Hepatocyte (in vitro differentiated cells): ENCODE measurements around the gene PIGN. TPM values are rescaled to one million over a fixed set of nuclear protein-coding genes. Genes with fewer than 3 reads are reported as not detected.

ENCODE experiments used
- DNase-seq: peaks from one replicate; pipeline ENCODE4 v3.0.0-alpha.2; 2016; ENCODE audit warnings: low spot score
- H2AFZ ChIP-seq: fragments of 200-600 bp; sonication (generic); 2 replicates; pipeline ENCODE4 v1.6.0; 2016; ENCODE audit warnings: antibody characterized with exemption, mild to moderate bottlenecking
- H3K27ac ChIP-seq: fragments of 200-600 bp; sonication (generic); 2 replicates; pipeline ENCODE4 v1.5.1; 2016; ENCODE audit warnings: mild to moderate bottlenecking
- H3K27me3 ChIP-seq: fragments of 200-600 bp; sonication (generic); 2 replicates; pipeline ENCODE4 v1.6.1; 2016
- H3K36me3 ChIP-seq: fragments of 200-600 bp; sonication (generic); replicated peaks from 2 replicates; pipeline ENCODE4 v1.5.1; 2016; ENCODE audit warnings: low read depth; ENCODE audit not compliant: insufficient read depth
- H3K4me1 ChIP-seq: fragments of 200-600 bp; sonication (generic); 2 replicates; pipeline ENCODE4 v1.5.1; 2016; ENCODE audit warnings: mild to moderate bottlenecking, moderate library complexity; ENCODE audit not compliant: insufficient read depth
- H3K4me2 ChIP-seq: fragments of 200-600 bp; sonication (generic); 2 replicates; pipeline ENCODE4 v1.6.0; 2016
- H3K4me3 ChIP-seq: fragments of 200-600 bp; sonication (generic); 2 replicates; pipeline ENCODE4 v1.5.1; 2016; ENCODE audit warnings: mild to moderate bottlenecking
- H3K79me2 ChIP-seq: fragments of 200-600 bp; sonication (generic); 2 replicates; pipeline ENCODE4 v1.6.0; 2017; ENCODE audit warnings: mild to moderate bottlenecking
- H3K9me2 ChIP-seq: fragments of 200-600 bp; sonication (generic); replicated peaks from 2 replicates; pipeline ENCODE4 v1.6.0; 2017; ENCODE audit warnings: mild to moderate bottlenecking; ENCODE audit not compliant: insufficient read depth
- H3K9me3 ChIP-seq: fragments of 200-600 bp; sonication (generic); 2 replicates; pipeline ENCODE4 v1.5.1; 2016; ENCODE audit warnings: low read depth, mild to moderate bottlenecking
- H4K20me1 ChIP-seq: fragments of 200-600 bp; sonication (generic); 2 replicates; pipeline ENCODE4 v1.6.0; 2016; ENCODE audit warnings: mild to moderate bottlenecking; ENCODE audit not compliant: insufficient read depth, poor library complexity, severe bottlenecking
- EZH2 ChIP-seq: fragments of 200-600 bp; sonication (generic); IDR thresholded peaks from 2 replicates; pipeline ENCODE4 v1.6.1; 2016; ENCODE audit warnings: antibody characterized with exemption, mild to moderate bottlenecking, borderline replicate concordance
- EZH2phosphoT487 ChIP-seq: fragments of 200-600 bp; sonication (generic); IDR thresholded peaks from one replicate; pipeline ENCODE4 v1.6.1; 2018; ENCODE audit warnings: antibody characterized with exemption, mild to moderate bottlenecking, low read depth, moderate library complexity; ENCODE audit not compliant: unreplicated experiment, severe bottlenecking
- WGBS: methylation state at CpG from one replicate; pipeline ENCODE4 v1.1.6; 2016; ENCODE audit warnings: low lambda C conversion rate; ENCODE audit errors: missing lambda C conversion rate; 5-methylcytosine and 5-hydroxymethylcytosine counted together
- polyA plus RNA-seq: library from polyadenylated mRNA; unstranded; fragments of >200 nt; fragmentation: Nextera tagmentation; extraction: Ambion mirVana; gene quantifications from 2 replicates; pipeline ENCODE4 v1.2.1, GENCODE V29; 2016
- total RNA-seq: library from RNA; depleted of rRNA; stranded (reverse); fragments of >200 nt; gene quantifications from 2 replicates; pipeline ENCODE4 v1.2.3, GENCODE V29; 2014
- TF ChIP-seq, protein P1 (sequence below): fragments of 200-600 bp; sonication (generic); IDR thresholded peaks from 2 replicates; pipeline ENCODE4 v1.5.1; 2016; ENCODE audit warnings: antibody characterized with exemption, mild to moderate bottlenecking; ENCODE audit not compliant: poor library complexity

Gene PIGN
- total and polyA plus RNA-seq, 2 experiments from 2014 or later: 18.9 to 42.9 TPM

DNA sequence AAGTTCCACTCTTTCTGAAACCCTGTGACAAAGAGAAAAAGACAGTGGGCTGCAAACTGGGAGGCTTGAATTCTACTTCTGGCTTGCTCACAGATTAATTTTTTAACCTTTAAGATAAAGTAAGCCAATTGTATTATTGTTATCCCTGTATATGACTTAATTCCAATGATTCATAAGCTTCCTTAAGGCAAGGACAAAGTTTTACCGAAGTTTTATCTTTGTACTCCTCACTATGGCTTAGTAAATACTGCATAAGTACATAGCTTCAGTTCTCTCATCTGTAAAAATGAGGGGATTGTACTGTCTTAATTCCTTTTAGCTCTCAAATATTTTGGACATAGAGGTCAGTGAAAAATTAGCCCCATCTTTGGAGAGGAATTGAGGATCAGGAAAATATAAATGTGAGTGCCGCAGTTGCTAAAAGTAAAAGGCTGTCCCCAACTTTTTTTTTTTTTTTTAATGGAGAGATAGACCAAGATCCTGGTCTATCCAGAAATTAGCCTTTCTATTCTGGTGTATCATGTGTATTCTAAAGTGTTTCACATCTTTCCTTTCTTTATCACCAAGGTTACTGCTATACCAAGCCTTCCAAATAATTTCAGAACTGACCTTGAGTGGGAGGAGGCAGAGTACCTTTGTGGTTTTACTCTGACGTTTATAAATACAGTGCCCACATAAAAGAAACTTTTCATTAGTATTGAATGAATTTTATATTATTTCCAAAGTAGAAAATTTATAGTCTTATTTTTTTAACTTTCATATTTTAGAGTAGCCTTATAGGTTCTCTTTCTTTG is 13.5 kb upstream of the PIGN start:
- peaks cover 92% of the 10 kb centered on the region for H3K79me2 ChIP-seq
- H3K27me3 ChIP-seq: no peaks in the 10 kb centered on the region
- no peaks in the 10 kb centered on the region for H3K36me3 ChIP-seq
- H3K4me3 ChIP-seq: no peak overlapping the region
- peaks cover 16% of the 10 kb centered on the region for H4K20me1 ChIP-seq
- H3K4me1 ChIP-seq: peaks cover 8% of the 10 kb centered on the region
- 68% methylated on average over 3 of the region's 3 CpGs for WGBS
- no peak overlapping the region for H2AFZ ChIP-seq
- no peaks in the 10 kb centered on the region for H3K9me3 ChIP-seq
- no peak for TF ChIP-seq EZH2phosphoT487
- TF ChIP-seq, protein P1, sequence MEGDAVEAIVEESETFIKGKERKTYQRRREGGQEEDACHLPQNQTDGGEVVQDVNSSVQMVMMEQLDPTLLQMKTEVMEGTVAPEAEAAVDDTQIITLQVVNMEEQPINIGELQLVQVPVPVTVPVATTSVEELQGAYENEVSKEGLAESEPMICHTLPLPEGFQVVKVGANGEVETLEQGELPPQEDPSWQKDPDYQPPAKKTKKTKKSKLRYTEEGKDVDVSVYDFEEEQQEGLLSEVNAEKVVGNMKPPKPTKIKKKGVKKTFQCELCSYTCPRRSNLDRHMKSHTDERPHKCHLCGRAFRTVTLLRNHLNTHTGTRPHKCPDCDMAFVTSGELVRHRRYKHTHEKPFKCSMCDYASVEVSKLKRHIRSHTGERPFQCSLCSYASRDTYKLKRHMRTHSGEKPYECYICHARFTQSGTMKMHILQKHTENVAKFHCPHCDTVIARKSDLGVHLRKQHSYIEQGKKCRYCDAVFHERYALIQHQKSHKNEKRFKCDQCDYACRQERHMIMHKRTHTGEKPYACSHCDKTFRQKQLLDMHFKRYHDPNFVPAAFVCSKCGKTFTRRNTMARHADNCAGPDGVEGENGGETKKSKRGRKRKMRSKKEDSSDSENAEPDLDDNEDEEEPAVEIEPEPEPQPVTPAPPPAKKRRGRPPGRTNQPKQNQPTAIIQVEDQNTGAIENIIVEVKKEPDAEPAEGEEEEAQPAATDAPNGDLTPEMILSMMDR: no peak
- no peak for TF ChIP-seq EZH2
- H3K27ac ChIP-seq: peak overlapping the region; percentile 61
- DNase-seq: no peak
- no peaks in the 10 kb centered on the region for H3K9me2 ChIP-seq
- H3K4me2 ChIP-seq: peak overlapping the region; percentile 48

DNA sequence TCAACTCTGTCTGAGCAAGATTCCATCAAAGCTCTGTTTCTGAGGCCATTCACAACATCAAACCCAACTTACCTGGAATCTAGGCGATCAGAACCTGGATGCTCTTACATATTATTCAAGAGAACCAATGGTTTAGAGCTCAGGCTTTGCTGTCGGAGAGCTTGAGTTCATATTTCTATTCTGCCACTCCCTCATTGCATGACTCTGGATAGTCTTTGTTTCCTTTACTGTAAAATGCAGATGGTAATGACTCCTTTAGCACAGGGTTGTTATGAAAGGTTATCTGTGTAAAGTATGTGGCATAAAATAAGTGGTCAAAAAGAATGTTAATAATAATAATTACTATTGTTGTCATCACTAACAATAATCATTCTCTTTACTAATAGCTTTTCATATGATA is 12.8 kb upstream of the PIGN start:
- Histone ChIP-seq H3K9me3 (no peaks in the 10 kb centered on the region), H3K4me3 (no peak overlapping the region), H3K4me1 (peaks cover 8% of the 10 kb centered on the region), H3K79me2 (peaks cover 92% of the 10 kb centered on the region), H2AFZ (no peak overlapping the region), H3K27me3 (no peaks in the 10 kb centered on the region), H3K9me2 (no peaks in the 10 kb centered on the region), H3K4me2 (peak overlapping the region; percentile 48), H3K27ac (peak overlapping the region; percentile 61), H4K20me1 (peaks cover 23% of the 10 kb centered on the region), H3K36me3 (no peaks in the 10 kb centered on the region)
- 90% methylated on average over 2 of the region's 2 CpGs for WGBS
- DNase-seq: no peak
- TF ChIP-seq, protein P1: no peak
- TF ChIP-seq EZH2 (no peak), EZH2phosphoT487 (no peak)

DNA sequence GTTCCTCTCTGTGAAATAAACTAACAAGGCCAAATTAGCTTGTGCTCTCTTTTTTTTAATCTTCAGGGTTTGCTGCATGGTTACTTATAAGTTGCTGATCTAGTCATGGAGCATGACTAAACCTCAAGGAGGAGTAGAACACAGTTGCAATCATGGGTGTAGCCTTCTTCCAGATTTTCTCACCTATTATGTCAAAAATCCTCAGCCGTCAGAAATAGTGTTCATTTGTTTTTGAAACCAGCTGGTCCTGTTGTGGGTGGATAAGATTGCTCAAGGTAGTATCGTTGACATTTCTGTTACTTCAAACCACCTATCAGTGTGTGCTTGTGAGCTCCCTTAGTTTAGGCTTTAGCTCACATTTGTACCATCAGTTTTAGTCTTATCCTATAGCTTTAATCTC is 11.4 kb upstream of the PIGN start:
- H3K27ac ChIP-seq: no peak overlapping the region
- no peak overlapping the region for H2AFZ ChIP-seq
- peaks cover 8% of the 10 kb centered on the region for H3K4me1 ChIP-seq
- H3K4me2 ChIP-seq: no peak overlapping the region
- peaks cover 25% of the 10 kb centered on the region for H4K20me1 ChIP-seq
- H3K36me3 ChIP-seq: no peaks in the 10 kb centered on the region
- H3K9me3 ChIP-seq: no peaks in the 10 kb centered on the region
- H3K79me2 ChIP-seq: peaks cover 93% of the 10 kb centered on the region
- H3K4me3 ChIP-seq: no peak overlapping the region
- 59% methylated on average over 2 of the region's 2 CpGs for WGBS
- no peak for DNase-seq
- TF ChIP-seq EZH2phosphoT487 (no peak), EZH2 (no peak)
- TF ChIP-seq, protein P1: no peak
- no peaks in the 10 kb centered on the region for H3K9me2 ChIP-seq
- H3K27me3 ChIP-seq: no peaks in the 10 kb centered on the region
